Breast epithelium (tissue), 3 donors: ENCODE data around the gene TTC23. TPM values are rescaled to one million over a fixed set of nuclear protein-coding genes. Genes with fewer than 3 reads are reported as not detected.

ENCODE experiments used
- total RNA-seq, 3 donors: library from RNA; depleted of rRNA; stranded (reverse); fragments of >200 nt; gene quantifications; one replicate each; pipeline ENCODE4 v1.1.0, GENCODE V29; 2016

Gene TTC23
- total RNA-seq, 3 donors from 2014 or later = 19.2 to 43.9 (median 29.5) TPM

Other genes with a start within 250 kb of the TTC23 start
- not detected for gene PGPEP1L, start 241.8 kb downstream of the TTC23 start, total RNA-seq
- gene SYNM, start 144.5 kb downstream of the TTC23 start, total RNA-seq = 100 to 1,000 TPM in 2 of 3 donors, 10 to 100 TPM in 1; 32.0 to 319 (median 115) TPM
- gene LRRC28, start 1.9 kb upstream of the TTC23 start, total RNA-seq = 10 to 100 TPM; 24.3 to 52.2 (median 44.3) TPM